PFSK-1 (cell line): ENCODE data around the gene ZNF708. TPM values are rescaled to one million over a fixed set of nuclear protein-coding genes. Genes with fewer than 3 reads are reported as not detected.

Source experiments
- FOXP2 ChIP-seq: optimal IDR thresholded peaks from 2 replicates; pipeline ENCODE3; 2011; ENCODE audit warnings: borderline replicate concordance, control low read depth, inconsistent platforms; ENCODE audit not compliant: insufficient read depth; ENCODE audit errors: extremely low read length, extremely low read depth
- POLR2AphosphoS5 ChIP-seq: IDR thresholded peaks from 2 replicates; pipeline ENCODE4 v1.6.1; 2012; ENCODE audit warnings: low read depth, mild to moderate bottlenecking, control low read depth, low read length, moderate library complexity
- SIN3A ChIP-seq: IDR thresholded peaks from 2 replicates; pipeline ENCODE4 v1.6.1; 2012; ENCODE audit warnings: mild to moderate bottlenecking, low read length, moderate library complexity, borderline replicate concordance; ENCODE audit not compliant: insufficient read depth
- TAF1 ChIP-seq: IDR thresholded peaks from 2 replicates; pipeline ENCODE4 v1.6.1; 2012; ENCODE audit warnings: low read length, control low read depth, borderline replicate concordance; ENCODE audit not compliant: insufficient read depth
- polyA plus RNA-seq: library from polyadenylated mRNA; unstranded; fragments of >200 nt; gene quantifications from one replicate; pipeline ENCODE4 v1.2.1, GENCODE V29; 2012; ENCODE audit warnings: low read depth, missing spikeins; ENCODE audit not compliant: insufficient read length
- TF ChIP-seq, protein P1 (sequence below), 2 experiments: IDR thresholded peaks; 2 replicates each; pipeline versions ENCODE4 v1.6.1 to v1.8.0; 2011 to 2012; ENCODE audit warnings: low read depth in 2 of 2, low read length in 2 of 2, control low read depth in 1 of 2, inconsistent platforms in 1 of 2, mild to moderate bottlenecking in 1 of 2, moderate library complexity in 1 of 2; ENCODE audit not compliant: insufficient read depth in 1 of 2

ZNF708 gene
- polyA plus RNA-seq, result 1.1 TPM

- peak; percentile 97 for TF ChIP-seq POLR2AphosphoS5
- TF ChIP-seq TAF1, result peak; percentile 96
- TF ChIP-seq, protein P1, sequence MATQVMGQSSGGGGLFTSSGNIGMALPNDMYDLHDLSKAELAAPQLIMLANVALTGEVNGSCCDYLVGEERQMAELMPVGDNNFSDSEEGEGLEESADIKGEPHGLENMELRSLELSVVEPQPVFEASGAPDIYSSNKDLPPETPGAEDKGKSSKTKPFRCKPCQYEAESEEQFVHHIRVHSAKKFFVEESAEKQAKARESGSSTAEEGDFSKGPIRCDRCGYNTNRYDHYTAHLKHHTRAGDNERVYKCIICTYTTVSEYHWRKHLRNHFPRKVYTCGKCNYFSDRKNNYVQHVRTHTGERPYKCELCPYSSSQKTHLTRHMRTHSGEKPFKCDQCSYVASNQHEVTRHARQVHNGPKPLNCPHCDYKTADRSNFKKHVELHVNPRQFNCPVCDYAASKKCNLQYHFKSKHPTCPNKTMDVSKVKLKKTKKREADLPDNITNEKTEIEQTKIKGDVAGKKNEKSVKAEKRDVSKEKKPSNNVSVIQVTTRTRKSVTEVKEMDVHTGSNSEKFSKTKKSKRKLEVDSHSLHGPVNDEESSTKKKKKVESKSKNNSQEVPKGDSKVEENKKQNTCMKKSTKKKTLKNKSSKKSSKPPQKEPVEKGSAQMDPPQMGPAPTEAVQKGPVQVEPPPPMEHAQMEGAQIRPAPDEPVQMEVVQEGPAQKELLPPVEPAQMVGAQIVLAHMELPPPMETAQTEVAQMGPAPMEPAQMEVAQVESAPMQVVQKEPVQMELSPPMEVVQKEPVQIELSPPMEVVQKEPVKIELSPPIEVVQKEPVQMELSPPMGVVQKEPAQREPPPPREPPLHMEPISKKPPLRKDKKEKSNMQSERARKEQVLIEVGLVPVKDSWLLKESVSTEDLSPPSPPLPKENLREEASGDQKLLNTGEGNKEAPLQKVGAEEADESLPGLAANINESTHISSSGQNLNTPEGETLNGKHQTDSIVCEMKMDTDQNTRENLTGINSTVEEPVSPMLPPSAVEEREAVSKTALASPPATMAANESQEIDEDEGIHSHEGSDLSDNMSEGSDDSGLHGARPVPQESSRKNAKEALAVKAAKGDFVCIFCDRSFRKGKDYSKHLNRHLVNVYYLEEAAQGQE (IDR thresholded peaks at IDR 0.05; ENCODE audit: insufficient read depth in 1 of 2, low read depth in 2 of 2, low read length in 2 of 2), result peak in 1 of 2 experiments; percentile 69; a peak in 1 of 4 replicates
- peak; percentile 11; the same call in 1 of the 2 replicates for TF ChIP-seq SIN3A
- no peak for TF ChIP-seq FOXP2
Observed at GRCh38 chr19:21328885-21329605, at the start of gene ZNF708. TSS of gene ZNF708 (minus strand) at chr19:21329410. CDS start at chr19:21329212, 198 bp downstream.

GRCh38 chr19:21362291-21362690, 33.1 kb upstream of the ZNF708 start:
- no peak for TF ChIP-seq FOXP2
- TF ChIP-seq, protein P1 (IDR thresholded peaks at IDR 0.05; ENCODE audit: insufficient read depth in 1 of 2, low read depth in 2 of 2, low read length in 2 of 2), result no peak
- TF ChIP-seq TAF1, result no peak
- TF ChIP-seq SIN3A, result no peak
- TF ChIP-seq POLR2AphosphoS5, result no peak

GRCh38 chr19:21358768-21359451, 29.7 kb upstream of the ZNF708 start, which contains the start of gene ZNF738:
TSS of gene ZNF738 (plus strand) at chr19:21359000. CDS start at chr19:21359141, 141 bp downstream.
- peak; percentile 65; the same call in 1 of the 2 replicates for TF ChIP-seq SIN3A
- no peak for TF ChIP-seq FOXP2
- TF ChIP-seq, protein P1 (IDR thresholded peaks at IDR 0.05; ENCODE audit: insufficient read depth in 1 of 2, low read depth in 2 of 2, low read length in 2 of 2), result peak in 1 of 2 experiments; percentile 64; a peak in 2 of 4 replicates
- peak; percentile 90 for TF ChIP-seq POLR2AphosphoS5
- TF ChIP-seq TAF1, result peak; percentile 84; the same call in 1 of the 2 replicates

- no peak for TF ChIP-seq SIN3A
- TF ChIP-seq, protein P1 (IDR thresholded peaks at IDR 0.05; ENCODE audit: insufficient read depth in 1 of 2, low read depth in 2 of 2, low read length in 2 of 2), result no peak
- no peak for TF ChIP-seq POLR2AphosphoS5
- no peak for TF ChIP-seq TAF1
- no peak for TF ChIP-seq FOXP2
Observed at GRCh38 chr19:21352830-21353229, 23.6 kb upstream of the ZNF708 start.
